ENCODE results near the gene RAB19.

RAB19 gene

GRCh38 chr7:140369294-140369693, 34.6 kb upstream of the RAB19 start:
- H3K4me3 ChIP-seq (ENCODE audit: low read depth, low read length): no peak overlapping the region
- TF ChIP-seq CTCF (conservative IDR thresholded peaks at IDR 0.05; ENCODE audit: low read depth, low read length): no peak
- DNase-seq (ENCODE audit: low read depth): no peak

DNA sequence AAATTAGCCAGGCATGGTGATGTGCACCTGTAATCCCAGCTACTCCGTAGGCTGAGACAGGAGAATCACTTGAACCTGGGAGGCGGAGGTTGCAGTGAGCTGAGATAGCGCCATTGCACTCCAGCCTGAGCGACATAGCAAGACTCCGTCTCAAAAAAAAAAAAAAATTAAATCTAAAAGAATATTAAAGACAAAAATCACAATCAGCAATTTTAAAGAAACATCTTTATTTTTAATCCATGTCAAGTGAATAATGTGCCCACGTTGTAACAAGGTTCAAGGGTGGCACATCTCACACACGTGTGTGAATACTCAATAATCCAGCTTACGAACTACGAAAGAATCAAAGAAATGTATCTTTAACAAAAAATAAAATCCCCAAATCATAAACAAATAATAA, 28.5 kb upstream of the RAB19 start:
- DNase-seq (ENCODE audit: low read depth): no peak
- no peak overlapping the region for H3K4me3 ChIP-seq (ENCODE audit: low read depth, low read length)
- no peak for TF ChIP-seq CTCF (conservative IDR thresholded peaks at IDR 0.05; ENCODE audit: low read depth, low read length)

DNA sequence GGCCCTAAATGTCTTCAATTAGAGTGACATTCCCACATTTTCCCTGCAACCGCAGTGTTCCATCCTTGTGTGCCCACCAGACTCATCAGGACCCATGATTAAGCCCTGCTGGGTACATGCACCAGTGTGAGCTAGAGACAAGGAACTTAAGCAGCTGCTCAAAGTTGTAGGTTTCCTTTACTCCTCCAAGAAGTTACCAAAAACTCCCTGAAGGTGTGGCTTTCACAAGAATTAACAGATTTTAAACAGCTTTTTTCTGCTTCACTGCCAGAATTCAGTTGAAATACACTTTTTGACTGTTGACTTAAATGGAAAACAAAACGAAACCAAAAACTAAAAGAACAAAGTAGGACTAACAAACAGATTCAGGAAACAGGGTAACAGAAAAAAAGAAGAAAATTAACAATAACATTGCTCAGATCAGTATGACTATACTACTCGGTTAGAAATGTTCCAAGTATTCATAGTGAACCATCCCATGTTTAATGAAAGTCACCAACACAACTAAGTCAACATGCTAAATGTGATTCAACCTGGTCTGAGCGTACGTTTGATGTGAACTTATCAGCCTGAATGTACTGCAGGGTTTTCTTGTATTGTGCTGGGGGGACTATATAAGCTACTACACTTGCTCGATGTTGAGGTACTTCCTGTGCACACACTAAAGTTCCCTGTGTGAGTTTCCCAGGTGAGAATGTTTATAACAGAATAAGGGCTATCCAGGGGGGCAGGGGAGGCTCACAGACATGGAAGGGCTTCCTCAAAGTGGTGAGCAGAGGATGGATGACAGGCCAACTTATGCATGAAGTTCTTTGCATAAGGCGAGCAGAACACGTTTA, 27.7 kb upstream of the RAB19 start:
- TF ChIP-seq CTCF (conservative IDR thresholded peaks at IDR 0.05; ENCODE audit: low read depth, low read length): no peak
- no peak overlapping the region for H3K4me3 ChIP-seq (ENCODE audit: low read depth, low read length)
- DNase-seq (ENCODE audit: low read depth): no peak

DNA sequence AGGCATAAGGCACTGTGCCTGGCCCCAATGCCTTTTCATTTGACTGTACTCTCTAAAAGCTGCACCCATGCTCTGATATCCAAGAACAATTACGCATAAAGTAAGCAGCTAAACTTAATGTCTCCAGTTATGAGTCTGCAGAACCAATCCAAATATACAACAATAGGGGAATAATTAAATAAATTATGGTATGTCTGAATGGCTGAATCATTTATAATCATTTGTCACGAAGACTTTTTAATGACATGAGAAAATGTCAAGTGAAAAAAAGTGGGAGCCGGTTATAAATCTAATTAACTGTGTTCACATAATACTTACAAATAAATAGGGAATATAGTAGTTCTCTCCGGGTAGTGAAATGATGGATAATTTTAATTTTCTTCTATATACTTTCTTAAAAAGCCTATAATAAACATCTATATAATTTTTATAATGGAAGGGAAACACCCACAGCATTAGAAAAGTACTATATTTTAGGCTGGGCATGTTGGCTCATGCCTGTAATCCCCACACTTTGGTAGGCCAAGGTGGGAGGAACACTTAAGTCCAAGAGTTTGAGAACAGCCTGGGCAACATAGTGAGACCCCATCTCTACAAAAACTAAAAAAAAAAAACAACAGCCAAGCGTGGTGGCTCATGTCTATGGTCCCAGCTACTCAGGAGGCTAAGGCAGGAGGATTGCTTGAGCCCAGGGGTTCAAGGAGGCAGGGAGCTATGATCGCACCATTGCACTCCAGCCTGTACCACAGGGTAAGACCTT, 19.7 kb upstream of the RAB19 start:
- TF ChIP-seq CTCF (conservative IDR thresholded peaks at IDR 0.05; ENCODE audit: low read depth, low read length): no peak
- DNase-seq (ENCODE audit: low read depth): no peak

GRCh38 chr7:140384894-140385545, 18.8 kb upstream of the RAB19 start:
- no peak overlapping the region for H3K4me3 ChIP-seq (ENCODE audit: low read depth, low read length)
- no peak for DNase-seq (ENCODE audit: low read depth)
- no peak for TF ChIP-seq CTCF (conservative IDR thresholded peaks at IDR 0.05; ENCODE audit: low read depth, low read length)

More for the DNA sequence above, 19.7 kb upstream of the RAB19 start:
- no peak overlapping the region for H3K4me3 ChIP-seq (ENCODE audit: low read depth, low read length)

GRCh38 chr7:140389445-140389844, 14.4 kb upstream of the RAB19 start:
- H3K4me3 ChIP-seq (ENCODE audit: low read depth, low read length): no peak overlapping the region
- DNase-seq (ENCODE audit: low read depth): no peak
- TF ChIP-seq CTCF (conservative IDR thresholded peaks at IDR 0.05; ENCODE audit: low read depth, low read length): no peak
